GM06990 (cell line): ENCODE results near the gene LONP2.
"Not testable (repeated sequence)": the region's sequence is repeated elsewhere in the genome, so short reads cannot be mapped to it uniquely, and the experiment has no call there.

Source experiments
- DNase-seq: peaks from one replicate; pipeline ENCODE4 v3.0.0-alpha.2; 2011; ENCODE audit not compliant: insufficient read length; ENCODE audit errors: extremely low read depth
- H3K27me3 ChIP-seq: replicated peaks from 2 replicates; pipeline ENCODE4 v1.6.0; 2011; ENCODE audit warnings: low read length; ENCODE audit not compliant: control insufficient read depth, insufficient read depth
- H3K36me3 ChIP-seq: 2 replicates; pipeline ENCODE4 v1.5.1; 2011; ENCODE audit warnings: low read length; ENCODE audit not compliant: control insufficient read depth, insufficient read depth
- H3K4me3 ChIP-seq: replicated peaks from 2 replicates; pipeline ENCODE4 v1.5.1; 2011; ENCODE audit warnings: low read depth, mild to moderate bottlenecking, control low read depth, low read length
- CTCF ChIP-seq: IDR thresholded peaks from 2 replicates; pipeline ENCODE4 v1.5.1; 2011; ENCODE audit warnings: low read length, control low read depth, mild to moderate bottlenecking, inconsistent platforms; ENCODE audit not compliant: insufficient read depth, poor library complexity, severe bottlenecking

LONP2 gene

DNA sequence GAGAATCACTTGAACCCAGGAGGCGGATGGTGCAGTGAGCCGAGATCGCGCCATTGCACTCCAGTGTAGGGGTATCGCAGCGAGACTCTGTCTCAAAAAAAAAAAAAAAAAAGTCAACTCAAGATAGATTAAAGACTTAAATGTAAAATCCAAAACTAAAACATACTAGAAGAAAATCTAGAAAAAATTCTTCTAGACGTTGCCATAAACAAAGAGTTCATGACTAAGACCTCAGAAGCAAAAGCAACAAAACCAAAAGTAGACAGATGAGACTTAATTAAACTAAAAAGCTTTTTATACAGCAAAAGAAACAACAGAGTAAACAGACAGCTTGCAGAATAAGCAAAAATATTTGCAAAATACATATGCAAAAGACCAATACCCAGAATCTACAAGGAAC is 64.4 kb downstream of the LONP2 start:
- no peak for TF ChIP-seq CTCF
- Histone ChIP-seq H3K27me3 (no peaks in the 10 kb centered on the region), H3K36me3 (peaks cover 8% of the 10 kb centered on the region), H3K4me3 (no peak overlapping the region)
- no peak for DNase-seq

- Histone ChIP-seq H3K36me3 (peaks cover 5% of the 10 kb centered on the region), H3K27me3 (no peaks in the 10 kb centered on the region), H3K4me3 (no peak overlapping the region)
- no peak for DNase-seq
- no peak for TF ChIP-seq CTCF
Measured at GRCh38 chr16:48310908-48311641, 67.0 kb downstream of the LONP2 start.

DNA sequence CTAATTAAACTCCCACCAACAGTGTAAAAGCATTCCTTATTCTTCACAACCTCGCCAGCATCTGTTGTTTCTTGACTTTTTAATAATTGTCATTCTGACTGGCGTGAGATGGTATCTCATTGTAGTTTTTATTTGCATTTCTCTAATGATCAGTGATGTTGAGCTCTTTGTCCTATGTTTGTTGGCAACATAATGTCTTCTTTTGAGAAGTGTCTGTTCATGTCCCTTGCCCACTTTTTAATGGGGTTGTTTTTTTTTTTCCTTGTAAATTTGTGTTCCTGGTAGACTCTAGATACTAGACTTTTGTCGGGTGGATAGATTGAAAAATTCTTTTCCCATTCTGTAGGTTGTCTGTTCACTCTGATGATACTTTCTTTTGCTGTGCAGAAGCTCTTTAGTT is 69.8 kb downstream of the LONP2 start:
- not testable (repeated sequence) for H3K27me3 ChIP-seq, H3K4me3 ChIP-seq, DNase-seq, H3K36me3 ChIP-seq

DNA sequence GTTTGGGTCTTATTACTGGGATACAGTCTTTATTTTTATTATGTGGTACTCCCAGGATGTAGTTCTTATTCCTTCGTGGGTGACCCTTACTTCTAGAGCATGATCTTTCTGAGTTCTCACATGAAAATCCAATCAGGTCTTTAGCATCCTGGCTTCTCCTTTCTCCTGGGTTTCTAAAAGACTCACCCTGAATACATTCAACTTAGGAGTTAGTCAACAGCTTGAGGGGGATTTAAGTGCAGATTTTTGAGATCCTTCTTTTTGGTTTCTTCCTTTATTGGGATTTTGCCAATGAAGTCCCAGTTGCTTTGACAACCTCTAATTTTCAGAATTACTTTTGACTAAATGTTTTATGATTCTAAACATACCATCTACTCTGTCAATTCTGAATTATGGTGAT is 72.9 kb downstream of the LONP2 start:
- Histone ChIP-seq H3K36me3 (no peaks in the 10 kb centered on the region; the same call in 1 of the 2 replicates), H3K4me3 (no peak overlapping the region), H3K27me3 (no peaks in the 10 kb centered on the region)
- no peak for DNase-seq
- no peak for TF ChIP-seq CTCF

DNA sequence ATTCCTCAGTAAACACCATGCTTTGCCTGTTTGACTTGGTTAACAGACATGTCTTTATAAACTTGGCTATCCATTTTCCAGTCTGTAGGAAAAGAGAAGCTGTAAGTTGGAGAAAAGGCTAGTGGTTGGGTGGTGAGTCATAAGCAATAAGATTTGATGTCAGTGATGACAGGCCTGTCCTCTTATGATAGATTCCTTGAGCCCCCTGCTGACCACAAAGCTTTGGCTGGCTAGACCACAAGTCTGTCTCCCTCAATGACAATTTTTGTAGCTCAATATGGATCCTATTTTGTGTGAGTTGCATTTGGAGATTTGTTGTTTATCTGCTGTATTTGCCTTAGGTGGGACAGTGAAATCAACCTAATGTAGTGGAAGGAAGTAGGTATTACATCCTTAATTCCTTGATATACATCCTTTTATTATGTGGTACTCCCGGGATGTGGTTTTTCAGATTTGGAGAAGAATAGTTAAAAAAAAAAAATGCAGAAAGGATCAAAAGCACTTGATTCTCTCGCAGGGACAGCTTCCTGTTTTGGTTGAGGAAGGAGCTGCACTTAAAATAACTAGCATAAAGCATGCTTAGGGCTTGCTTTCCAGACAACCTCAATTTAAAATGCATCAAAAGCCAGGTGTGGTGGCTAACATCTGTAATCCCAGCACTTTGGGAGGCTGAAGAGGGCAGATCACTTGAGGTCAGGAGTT is 73.7 kb downstream of the LONP2 start:
- no peaks in the 10 kb centered on the region; the same call in 1 of the 2 replicates for H3K36me3 ChIP-seq
- no peak for TF ChIP-seq CTCF
- H3K4me3 ChIP-seq, result no peak overlapping the region
- H3K27me3 ChIP-seq, result no peaks in the 10 kb centered on the region
- DNase-seq, result no peak

- Histone ChIP-seq H3K36me3 (no peaks in the 10 kb centered on the region; the same call in 1 of the 2 replicates), H3K27me3 (no peaks in the 10 kb centered on the region), H3K4me3 (no peak overlapping the region)
- TF ChIP-seq CTCF, result no peak
- DNase-seq, result no peak
Measured at GRCh38 chr16:48318630-48319029, 74.5 kb downstream of the LONP2 start.
